ENCODE data around the gene SLC24A1.

Gene SLC24A1

GRCh38 chr15:65688462-65688861, 66.7 kb downstream of the SLC24A1 start:
- TF ChIP-seq, protein P1, sequence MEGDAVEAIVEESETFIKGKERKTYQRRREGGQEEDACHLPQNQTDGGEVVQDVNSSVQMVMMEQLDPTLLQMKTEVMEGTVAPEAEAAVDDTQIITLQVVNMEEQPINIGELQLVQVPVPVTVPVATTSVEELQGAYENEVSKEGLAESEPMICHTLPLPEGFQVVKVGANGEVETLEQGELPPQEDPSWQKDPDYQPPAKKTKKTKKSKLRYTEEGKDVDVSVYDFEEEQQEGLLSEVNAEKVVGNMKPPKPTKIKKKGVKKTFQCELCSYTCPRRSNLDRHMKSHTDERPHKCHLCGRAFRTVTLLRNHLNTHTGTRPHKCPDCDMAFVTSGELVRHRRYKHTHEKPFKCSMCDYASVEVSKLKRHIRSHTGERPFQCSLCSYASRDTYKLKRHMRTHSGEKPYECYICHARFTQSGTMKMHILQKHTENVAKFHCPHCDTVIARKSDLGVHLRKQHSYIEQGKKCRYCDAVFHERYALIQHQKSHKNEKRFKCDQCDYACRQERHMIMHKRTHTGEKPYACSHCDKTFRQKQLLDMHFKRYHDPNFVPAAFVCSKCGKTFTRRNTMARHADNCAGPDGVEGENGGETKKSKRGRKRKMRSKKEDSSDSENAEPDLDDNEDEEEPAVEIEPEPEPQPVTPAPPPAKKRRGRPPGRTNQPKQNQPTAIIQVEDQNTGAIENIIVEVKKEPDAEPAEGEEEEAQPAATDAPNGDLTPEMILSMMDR (IDR thresholded peaks at IDR 0.05; ENCODE audit: control extremely low read depth, extremely low read depth, low read depth, missing control alignments): no peak
- ChIA-PET POLR2A (no interaction called here), CTCF (no interaction called here)
- no peak for DNase-seq (ENCODE audit: extremely low spot score)

DNA sequence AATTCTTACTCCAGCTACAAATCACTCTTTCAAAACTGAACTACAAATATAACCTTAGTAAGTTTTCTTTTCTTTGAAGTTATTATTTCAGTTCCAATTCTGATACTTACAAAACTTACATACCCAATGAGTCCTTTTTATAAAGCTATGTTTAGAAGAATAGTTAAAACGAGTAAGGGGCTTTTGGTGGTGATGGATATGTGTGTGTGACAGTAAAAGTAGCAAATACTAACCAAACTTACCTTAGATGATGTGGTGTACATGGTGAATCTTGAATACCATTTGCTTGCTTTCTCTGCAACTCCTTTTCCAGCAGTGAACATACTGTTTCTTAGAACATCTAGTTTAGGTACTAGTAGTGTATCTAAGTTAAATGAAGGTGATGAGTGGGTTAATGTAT, 68.4 kb downstream of the SLC24A1 start:
- TF ChIP-seq, protein P1 (IDR thresholded peaks at IDR 0.05; ENCODE audit: control extremely low read depth, extremely low read depth, low read depth, missing control alignments): no peak
- POLR2A ChIA-PET: no interaction called here
- no peak for DNase-seq (ENCODE audit: extremely low spot score)
- CTCF ChIA-PET: interaction anchor here (1.1 kb wide), 1 partner anchor 16 kb away, joined by 5 read pairs; no protein-coding TSS in a partner anchor

GRCh38 chr15:65690778-65691177, 69.0 kb downstream of the SLC24A1 start:
- ChIA-PET CTCF (interaction anchor here (0.8 to 1.3 kb wide), 2 partner anchors 7 to 9 kb away, joined by 3 read pairs; no protein-coding TSS in a partner anchor), POLR2A (interaction anchor here (0.6 kb wide), 1 partner anchor 82 kb away, joined by 6 read pairs; no protein-coding TSS in a partner anchor)
- no peak for DNase-seq (ENCODE audit: extremely low spot score)
- TF ChIP-seq, protein P1 (IDR thresholded peaks at IDR 0.05; ENCODE audit: control extremely low read depth, extremely low read depth, low read depth, missing control alignments): no peak

- CTCF ChIA-PET: no interaction called here
- POLR2A ChIA-PET: no interaction called here
- DNase-seq (ENCODE audit: extremely low spot score): no peak
- TF ChIP-seq, protein P1 (IDR thresholded peaks at IDR 0.05; ENCODE audit: control extremely low read depth, extremely low read depth, low read depth, missing control alignments): no peak
These were observed 73.3 kb downstream of the SLC24A1 start for GRCh38 chr15:65695081-65695480.
